MM.1S (cell line): Measurements from ENCODE around the gene MTMR2.
"Not testable (repeated sequence)": the region's sequence is repeated elsewhere in the genome, so short reads cannot be mapped to it uniquely, and the experiment has no call there.

Experiments used
- DNase-seq: peaks from one replicate; pipeline ENCODE4 v3.0.0-alpha.2; 2015
- H2AFZ ChIP-seq: fragments of 300-600 bp; sonication (generic); 2 replicates; pipeline ENCODE4 v1.6.0; 2016; ENCODE audit warnings: antibody characterized with exemption, low read length
- H3F3A ChIP-seq: fragments of 300-600 bp; sonication (generic); 2 replicates; pipeline ENCODE4 v1.6.1; 2016; ENCODE audit warnings: mild to moderate bottlenecking, antibody characterized with exemption, low read length, moderate library complexity, mixed read lengths; ENCODE audit not compliant: insufficient read depth
- H3K27ac ChIP-seq: fragments of 300-600 bp; sonication (generic); 2 replicates; pipeline ENCODE4 v1.5.1; 2016; ENCODE audit warnings: mild to moderate bottlenecking, low read length
- H3K27me3 ChIP-seq: fragments of 300-600 bp; sonication (generic); replicated peaks from 2 replicates; pipeline ENCODE4 v1.6.0; 2016; ENCODE audit warnings: low read length; ENCODE audit not compliant: insufficient read depth
- H3K36me3 ChIP-seq: fragments of 300-600 bp; sonication (generic); replicated peaks from 2 replicates; pipeline ENCODE4 v1.6.1; 2016; ENCODE audit warnings: mild to moderate bottlenecking, low read length, mixed read lengths; ENCODE audit not compliant: insufficient read depth
- H3K4me1 ChIP-seq: fragments of 300-600 bp; sonication (generic); 2 replicates; pipeline ENCODE4 v1.6.1; 2016; ENCODE audit warnings: low read length, mixed read lengths
- H3K4me2 ChIP-seq: fragments of 300-600 bp; sonication (generic); 2 replicates; pipeline ENCODE4 v1.6.0; 2016; ENCODE audit warnings: low read depth, low read length
- H3K4me3 ChIP-seq: fragments of 300-600 bp; sonication (generic); 2 replicates; pipeline ENCODE4 v1.5.1; 2016; ENCODE audit warnings: low read length, mixed read lengths
- H3K79me2 ChIP-seq: fragments of 300-600 bp; sonication (generic); 2 replicates; pipeline ENCODE4 v1.6.1; 2016; ENCODE audit warnings: mixed run types, low read length, mixed read lengths
- H3K9ac ChIP-seq: fragments of 300-600 bp; sonication (generic); 2 replicates; pipeline ENCODE4 v1.6.1; 2016; ENCODE audit warnings: low read length, mixed read lengths
- H3K9me2 ChIP-seq: fragments of 300-600 bp; sonication (generic); replicated peaks from 2 replicates; pipeline ENCODE4 v1.6.1; 2016; ENCODE audit warnings: mild to moderate bottlenecking, low read length, mixed read lengths; ENCODE audit not compliant: insufficient read depth
- H3K9me3 ChIP-seq: fragments of 300-600 bp; sonication (generic); replicated peaks from 2 replicates; pipeline ENCODE4 v1.6.1; 2016; ENCODE audit warnings: mild to moderate bottlenecking, low read length, mixed read lengths; ENCODE audit not compliant: insufficient read depth
- H4K20me1 ChIP-seq: fragments of 300-600 bp; sonication (generic); 2 replicates; pipeline ENCODE4 v1.6.1; 2016; ENCODE audit warnings: mild to moderate bottlenecking, low read length, moderate library complexity, mixed read lengths; ENCODE audit not compliant: insufficient read depth
- CTCF ChIP-seq: fragments of 300-600 bp; sonication (generic); IDR thresholded peaks from 2 replicates; pipeline ENCODE4 v1.5.1; 2016; ENCODE audit warnings: antibody characterized with exemption, low read length, mixed read lengths
- EZH2 ChIP-seq: fragments of 300-600 bp; sonication (generic); optimal IDR thresholded peaks from 2 replicates; pipeline ENCODE3; 2017; ENCODE audit warnings: low read depth, mild to moderate bottlenecking, antibody characterized with exemption, low read length, mixed read lengths
- EZH2phosphoT487 ChIP-seq: fragments of 300-600 bp; sonication (generic); IDR thresholded peaks from 2 replicates; pipeline ENCODE4 v1.6.1; 2018; ENCODE audit warnings: antibody characterized with exemption, low read length

The MTMR2 gene

GRCh38 chr11:95884376-95884775 is 39.5 kb downstream of the MTMR2 start:
- H2AFZ ChIP-seq: no peak overlapping the region
- no peaks in the 10 kb centered on the region for H3K27me3 ChIP-seq
- H3K4me2 ChIP-seq: no peak overlapping the region
- H3K27ac ChIP-seq: no peak overlapping the region
- no peaks in the 10 kb centered on the region for H3K9me3 ChIP-seq
- TF ChIP-seq CTCF (no peak), EZH2 (no peak), EZH2phosphoT487 (no peak)
- H3K9me2 ChIP-seq: no peaks in the 10 kb centered on the region
- no peaks in the 10 kb centered on the region for H3K36me3 ChIP-seq
- H3K4me1 ChIP-seq: no peaks in the 10 kb centered on the region
- no peak overlapping the region for H3K4me3 ChIP-seq
- no peaks in the 10 kb centered on the region for H3F3A ChIP-seq
- H3K79me2 ChIP-seq: no peaks in the 10 kb centered on the region
- H4K20me1 ChIP-seq: no peaks in the 10 kb centered on the region
- DNase-seq: no peak
- H3K9ac ChIP-seq: no peak overlapping the region

GRCh38 chr11:95883381-95883780 is 40.5 kb downstream of the MTMR2 start:
- H3K27ac ChIP-seq: no peak overlapping the region

GRCh38 chr11:95877291-95877690 is 46.6 kb downstream of the MTMR2 start:
- H3K4me3 ChIP-seq: no peak overlapping the region
- no peak for TF ChIP-seq CTCF
- H3K36me3 ChIP-seq: no peaks in the 10 kb centered on the region
- no peak overlapping the region for H3K27ac ChIP-seq
- no peaks in the 10 kb centered on the region for H4K20me1 ChIP-seq
- no peaks in the 10 kb centered on the region for H3K9me2 ChIP-seq
- H3K9me3 ChIP-seq: no peaks in the 10 kb centered on the region
- no peak overlapping the region for H2AFZ ChIP-seq
- H3K27me3 ChIP-seq: no peaks in the 10 kb centered on the region
- no peaks in the 10 kb centered on the region for H3F3A ChIP-seq
- no peak overlapping the region for H3K9ac ChIP-seq
- DNase-seq: no peak
- H3K4me1 ChIP-seq: no peaks in the 10 kb centered on the region
- no peaks in the 10 kb centered on the region for H3K79me2 ChIP-seq
- H3K4me2 ChIP-seq: no peak overlapping the region

More at GRCh38 chr11:95883381-95883780, 40.5 kb downstream of the MTMR2 start:
- no peaks in the 10 kb centered on the region for H3K36me3 ChIP-seq
- no peaks in the 10 kb centered on the region for H3K9me2 ChIP-seq
- no peak overlapping the region for H2AFZ ChIP-seq
- H3K79me2 ChIP-seq: no peaks in the 10 kb centered on the region
- H3K4me2 ChIP-seq: no peak overlapping the region
- no peaks in the 10 kb centered on the region for H4K20me1 ChIP-seq
- no peak overlapping the region for H3K9ac ChIP-seq
- no peak for DNase-seq
- H3K4me1 ChIP-seq: no peaks in the 10 kb centered on the region
- TF ChIP-seq EZH2phosphoT487: no peak
- no peak for TF ChIP-seq CTCF
- no peak for TF ChIP-seq EZH2
- H3K4me3 ChIP-seq: no peak overlapping the region
- no peaks in the 10 kb centered on the region for H3K9me3 ChIP-seq
- H3F3A ChIP-seq: no peaks in the 10 kb centered on the region
- H3K27me3 ChIP-seq: no peaks in the 10 kb centered on the region

- H3K9ac ChIP-seq, H4K20me1 ChIP-seq, H3K4me3 ChIP-seq, H2AFZ ChIP-seq, H3K36me3 ChIP-seq, DNase-seq, H3K9me3 ChIP-seq, H3K4me2 ChIP-seq, H3F3A ChIP-seq, H3K9me2 ChIP-seq, H3K79me2 ChIP-seq, H3K4me1 ChIP-seq, H3K27ac ChIP-seq, H3K27me3 ChIP-seq: not testable (repeated sequence)
These were observed 53.0 kb downstream of the MTMR2 start for GRCh38 chr11:95870877-95871276.
